K562 (cell line): Measurements from ENCODE around the gene TP53RK. TPM values are rescaled to one million over a fixed set of nuclear protein-coding genes. Genes with fewer than 3 reads are reported as not detected.
A peak's percentile ranks its signal among the peaks of the same experiment; 100 is the strongest.

ENCODE experiments used
- ADNP ChIP-seq: fragments of 200-800 bp; sonication (Bioruptor generic); IDR thresholded peaks from 2 replicates; pipeline ENCODE4 v1.6.1; 2016; ENCODE audit warnings: missing genetic modification characterization, missing compliant biosample characterization
- CREB3L1 ChIP-seq: fragments of 450-650 bp; IDR thresholded peaks from 2 replicates; pipeline ENCODE4 v1.6.1; 2014; ENCODE audit warnings: low read depth, mild to moderate bottlenecking, moderate library complexity, borderline replicate concordance
- CTBP1 ChIP-seq: fragments of 450-650 bp; IDR thresholded peaks from 2 replicates; pipeline ENCODE4 v1.6.1; 2016; ENCODE audit warnings: borderline replicate concordance
- DEAF1 ChIP-seq: fragments of 450-650 bp; formaldehyde crosslinking; IDR thresholded peaks from 2 replicates; pipeline ENCODE4 v1.4.0; 2020; ENCODE audit warnings: mild to moderate bottlenecking, moderate library complexity
- EWSR1 ChIP-seq: fragments of 450-650 bp; IDR thresholded peaks from 2 replicates; pipeline ENCODE4 v1.6.1; 2018; ENCODE audit warnings: borderline replicate concordance, mild to moderate bottlenecking, low read depth, moderate library complexity; ENCODE audit not compliant: partially characterized antibody
- JUN ChIP-seq, 2 experiments: sonication (generic) in 1 of 2; formaldehyde crosslinking in 1 of 2; IDR thresholded peaks; 2 replicates each; pipeline versions ENCODE4 v1.6.1 to v1.8.0; 2012 to 2022; ENCODE audit warnings: borderline replicate concordance in 2 of 2, mild to moderate bottlenecking in 2 of 2, improper control_type of control experiment in 1 of 2, low read depth in 1 of 2, low read length in 1 of 2, missing genetic modification reagents in 1 of 2
- MAFG ChIP-seq: fragments of 450-650 bp; conservative IDR thresholded peaks from 2 replicates; pipeline ENCODE4 v1.6.1; 2016; ENCODE audit warnings: missing genetic modification characterization, missing compliant biosample characterization
- NCOA1 ChIP-seq: fragments of 450-650 bp; IDR thresholded peaks from 2 replicates; pipeline ENCODE4 v1.6.1; 2016; ENCODE audit warnings: low read depth
- PML ChIP-seq: IDR thresholded peaks from 2 replicates; pipeline ENCODE4 v1.6.1; 2012; ENCODE audit warnings: low read length, inconsistent platforms
- POLR2AphosphoS2 ChIP-seq: IDR thresholded peaks from 2 replicates; pipeline ENCODE4 v1.6.1; 2012; ENCODE audit warnings: low read length, improper control_type of control experiment
- RBM25 ChIP-seq: fragments of 200-400 bp; formaldehyde crosslinking; IDR thresholded peaks from 2 replicates; pipeline ENCODE4 v1.6.1; 2018; ENCODE audit warnings: low read length, low read depth, moderate library complexity; ENCODE audit not compliant: severe bottlenecking
- RNF219 ChIP-seq: fragments of 250-450 bp; sonication (Bioruptor Pico); IDR thresholded peaks from 2 replicates; pipeline ENCODE4 v1.5.0; 2022; ENCODE audit warnings: mild to moderate bottlenecking
- SAFB2 ChIP-seq: fragments of 200-400 bp; formaldehyde crosslinking; IDR thresholded peaks from 2 replicates; pipeline ENCODE4 v1.6.1; 2018; ENCODE audit warnings: borderline replicate concordance, low read length, low read depth, moderate library complexity; ENCODE audit not compliant: severe bottlenecking
- SFPQ ChIP-seq: fragments of 200-400 bp; formaldehyde crosslinking; IDR thresholded peaks from 2 replicates; pipeline ENCODE4 v1.6.1; 2017; ENCODE audit warnings: mild to moderate bottlenecking, low read depth, low read length, moderate library complexity
- SMARCA5 ChIP-seq: fragments of 450-650 bp; IDR thresholded peaks from 2 replicates; pipeline ENCODE4 v1.6.1; 2016
- ZNF146 ChIP-seq: IDR thresholded peaks from one replicate; pipeline ENCODE4 v1.6.1; 2018; ENCODE audit warnings: missing compliant biosample characterization; ENCODE audit not compliant: unreplicated experiment
- ZNF217 ChIP-seq: sonication (generic); formaldehyde crosslinking; IDR thresholded peaks from 2 replicates; pipeline ENCODE4 v1.8.0; 2022; ENCODE audit warnings: mild to moderate bottlenecking, missing genetic modification reagents
- polyA plus RNA-seq, 8 experiments: library from polyadenylated mRNA; depleted of rRNA in 4 of 8; stranded (reverse) in 5 of 8; unstranded in 3 of 8; fragments of >200 nt; fragmentation: Nextera tagmentation in 2 of 8; fragmentation: Illumina TruSeq in 1 of 8; extraction: Ambion mirVana in 2 of 8; extraction: Trizol in 1 of 8; gene quantifications; 2 replicates each; pipeline versions ENCODE4 v1.2.1 to v1.2.3, GENCODE V29; 2011 to 2014; ENCODE audit warnings: inconsistent platforms in 1 of 8, missing spikeins in 1 of 8
- total RNA-seq, 7 experiments: library from RNA; depleted of rRNA in 6 of 7; stranded (reverse); fragments of >200 nt in 6 of 7; fragmentation: Illumina TruSeq in 2 of 7; extraction: Trizol in 2 of 7; gene quantifications; 2 replicates each; pipeline versions ENCODE4 v1.2.1 to v1.2.3, GENCODE V29; 2011 to 2021; ENCODE audit warnings: low replicate concordance in 1 of 7

The TP53RK gene
- total and polyA plus RNA-seq, 9 of the 15 experiments (the other 6 are each of a cell fraction or from before 2014, with no cell fraction given) = 2.9 to 43.5 (median 17.2) TPM

GRCh38 chr20:46699651-46700359 lies 10.6 kb upstream of the TP53RK start (continued):
- TF ChIP-seq JUN (IDR thresholded peaks at IDR 0.05; ENCODE audit: borderline replicate concordance, low read depth, low read length) (no peak), JUN (CRISPR knock-in tag; IDR thresholded peaks at IDR 0.05; ENCODE audit: borderline replicate concordance) (no peak), MAFG (tag) (no peak), DEAF1 (peak; percentile 41; the same call in 1 of the 2 replicates), SAFB2 (no peak), CTBP1 (peak; percentile 62; the same call in 1 of the 2 replicates), POLR2AphosphoS2 (no peak), ADNP (tag) (peak; percentile 54; the same call in 1 of the 2 replicates), ZNF217 (CRISPR knock-in tag) (no peak), RBM25 (peak; percentile 97), ZNF146 (no peak), SMARCA5 (peak; percentile 79), PML (no peak), SFPQ (no peak), RNF219 (CRISPR knock-in tag) (no peak), NCOA1 (no peak), CREB3L1 (no peak), EWSR1 (no peak)
